ENCODE measurements around the gene EPHB4.
"Not testable (repeated sequence)": the region's sequence is repeated elsewhere in the genome, so short reads cannot be mapped to it uniquely, and the experiment has no call there.

The EPHB4 gene

GRCh38 chr7:100822236-100823139 is 4.8 kb downstream of the EPHB4 start:
- no peak for DNase-seq (ENCODE audit: low spot score)

GRCh38 chr7:100819586-100819985 is 7.7 kb downstream of the EPHB4 start:
- no peak for DNase-seq (ENCODE audit: low spot score)

GRCh38 chr7:100818825-100819224 is 8.5 kb downstream of the EPHB4 start:
- DNase-seq (ENCODE audit: low spot score) = no peak

- DNase-seq (ENCODE audit: low spot score) = no peak
These were observed 9.0 kb downstream of the EPHB4 start for GRCh38 chr7:100818366-100818765.

GRCh38 chr7:100817097-100817496 is 10.2 kb downstream of the EPHB4 start:
- no peak for DNase-seq (ENCODE audit: low spot score)

GRCh38 chr7:100816515-100816914 is 10.8 kb downstream of the EPHB4 start:
- DNase-seq (ENCODE audit: low spot score) = not testable (repeated sequence)

- no peak for DNase-seq (ENCODE audit: low spot score)
These were observed 14.6 kb downstream of the EPHB4 start for GRCh38 chr7:100812729-100813128.

GRCh38 chr7:100811480-100811879 is 15.8 kb downstream of the EPHB4 start:
- no peak for DNase-seq (ENCODE audit: low spot score)

- DNase-seq (ENCODE audit: low spot score) = no peak
These were observed 18.9 kb downstream of the EPHB4 start for GRCh38 chr7:100808354-100808875.

- DNase-seq (ENCODE audit: low spot score) = not testable (repeated sequence)
These were observed 20.4 kb downstream of the EPHB4 start for GRCh38 chr7:100806883-100807282.

GRCh38 chr7:100806276-100806675 is 21.0 kb downstream of the EPHB4 start:
- DNase-seq (ENCODE audit: low spot score) = no peak

- DNase-seq (ENCODE audit: low spot score) = no peak
These were observed 22.5 kb downstream of the EPHB4 start for GRCh38 chr7:100804681-100805431.

- DNase-seq (ENCODE audit: low spot score) = peak; percentile 96
These were observed 23.7 kb downstream of the EPHB4 start for GRCh38 chr7:100803398-100804161.

- DNase-seq (ENCODE audit: low spot score) = no peak
These were observed 24.4 kb downstream of the EPHB4 start for GRCh38 chr7:100802951-100803350.

- peak; percentile 76 for DNase-seq (ENCODE audit: low spot score)
These were observed 25.3 kb downstream of the EPHB4 start for GRCh38 chr7:100801833-100802568.

GRCh38 chr7:100799037-100799896 is 28.1 kb downstream of the EPHB4 start:
- peak; percentile 76 for DNase-seq (ENCODE audit: low spot score)

GRCh38 chr7:100794741-100795140 is 32.6 kb downstream of the EPHB4 start:
- DNase-seq (ENCODE audit: low spot score) = no peak

GRCh38 chr7:100793806-100794660 is 33.3 kb downstream of the EPHB4 start:
- no peak for DNase-seq (ENCODE audit: low spot score)

- peak; percentile 46 for DNase-seq (ENCODE audit: low spot score)
These were observed 35.2 kb downstream of the EPHB4 start for GRCh38 chr7:100791881-100792666.
